Caco-2 (cell line): Measurements from ENCODE around the gene RNF20. TPM values are rescaled to one million over a fixed set of nuclear protein-coding genes. Genes with fewer than 3 reads are reported as not detected.

Experiments
- BruUV-seq: library from RNA; stranded (reverse); fragments of 400-500 nt; replicated peaks from 2 replicates; lab custom pipeline; 2021; lab: Mats Ljungman, UMichigan
- CTCF ChIA-PET: fragments of 300-600 bp; sonication (Branson Sonifier 250); formaldehyde crosslinking; loops from one replicate; lab custom pipeline; 2022; ENCODE audit warnings: antibody characterized with exemption; lab: Charles Lee
- POLR2A ChIA-PET: fragments of 300-600 bp; sonication (Branson Sonifier 250); formaldehyde crosslinking; loops from one replicate; lab custom pipeline; 2022; ENCODE audit warnings: antibody characterized with exemption; lab: Charles Lee
- DNase-seq, 2 experiments: peaks; one replicate each; pipeline versions ENCODE4 v3.0.0 to v3.0.0-alpha.2; 2020 to 2022
- H3K27me3 ChIP-seq: replicated peaks from 2 replicates; pipeline ENCODE4 v1.6.0; 2011; ENCODE audit warnings: low read length; ENCODE audit not compliant: control insufficient read depth, insufficient read depth
- H3K36me3 ChIP-seq: 2 replicates; pipeline ENCODE4 v1.5.1; 2011; ENCODE audit warnings: low read length; ENCODE audit not compliant: control insufficient read depth, insufficient read depth
- H3K4me1 ChIP-seq: fragments of 250-450 bp; sonication (Bioruptor Pico); 2 replicates; pipeline ENCODE4 v1.5.1; 2020; ENCODE audit warnings: mild to moderate bottlenecking
- H3K4me3 ChIP-seq: 2 replicates; pipeline ENCODE4 v1.5.1; 2011; ENCODE audit warnings: low read depth, mild to moderate bottlenecking, control low read depth, low read length
- H3K9me3 ChIP-seq: fragments of 250-450 bp; sonication (Bioruptor Pico); 2 replicates; pipeline ENCODE4 v1.5.1; 2020; ENCODE audit warnings: mild to moderate bottlenecking, moderate library complexity
- H3K27ac Mint-ChIP-seq: one replicate; pipeline ENCODE4 v1.8.0; 2022; ENCODE audit warnings: mixed read lengths; ENCODE audit not compliant: unreplicated experiment
- H3K27me3 Mint-ChIP-seq: one replicate; pipeline ENCODE4 v1.8.0; 2022; ENCODE audit warnings: mixed read lengths; ENCODE audit not compliant: insufficient read depth, unreplicated experiment
- H3K36me3 Mint-ChIP-seq: one replicate; pipeline ENCODE4 v1.8.0; 2022; ENCODE audit warnings: mild to moderate bottlenecking, mixed read lengths; ENCODE audit not compliant: insufficient read depth, unreplicated experiment
- H3K4me1 Mint-ChIP-seq: one replicate; pipeline ENCODE4 v1.8.0; 2022; ENCODE audit warnings: low read depth, mixed read lengths; ENCODE audit not compliant: unreplicated experiment
- H3K4me3 Mint-ChIP-seq: one replicate; pipeline ENCODE4 v1.8.0; 2022; ENCODE audit warnings: mild to moderate bottlenecking, moderate library complexity, mixed read lengths; ENCODE audit not compliant: unreplicated experiment
- H3K9me3 Mint-ChIP-seq: one replicate; pipeline ENCODE4 v1.8.0; 2022; ENCODE audit warnings: mixed read lengths; ENCODE audit not compliant: unreplicated experiment
- intact Hi-C: fragments of 100-400 bp; cut with micrococcal nuclease; formaldehyde crosslinking; loops from one replicate; pipeline ENCODE4 v1.10.0; 2022; ENCODE audit not compliant: unreplicated experiment
- total RNA-seq: library from RNA; stranded (reverse); gene quantifications from 2 replicates; pipeline ENCODE4 v1.2.3, GENCODE V29; 2022
- TF ChIP-seq, protein P1 (sequence below), 2 experiments: fragments of 200-600 bp in 1 of 2; IDR thresholded peaks; 1 replicate in 1 of 2; 2 replicates in 1 of 2; pipeline versions ENCODE4 v1.5.1 to v1.8.0; 2011 to 2022; ENCODE audit warnings: antibody characterized with exemption in 1 of 2, control low read depth in 1 of 2, inconsistent platforms in 1 of 2, low read depth in 1 of 2, low read length in 1 of 2, mild to moderate bottlenecking in 1 of 2, moderate library complexity in 1 of 2; ENCODE audit not compliant: insufficient read depth in 1 of 2, severe bottlenecking in 1 of 2, unreplicated experiment in 1 of 2

The RNF20 gene
- total RNA-seq, 1 experiment from 2014 or later, result 37.4 TPM

DNA sequence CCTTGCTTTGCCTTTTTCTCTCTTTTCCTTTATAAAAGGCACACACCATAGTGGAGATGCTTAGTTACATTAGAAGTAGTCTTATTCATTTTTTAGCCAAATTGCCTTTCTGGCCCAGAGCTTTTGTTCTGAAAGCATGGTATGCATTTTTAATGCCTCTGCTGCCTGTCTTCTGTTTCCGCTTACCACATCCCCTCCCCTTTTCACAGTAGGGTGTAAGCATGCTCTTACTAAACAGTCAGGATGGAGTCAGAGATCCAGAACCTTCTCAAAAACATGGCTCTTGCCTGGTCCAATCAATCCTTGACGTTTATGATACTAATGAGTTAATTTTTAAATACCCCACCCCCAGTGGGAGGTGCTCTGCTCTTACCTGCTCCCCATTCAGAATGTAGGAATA, 38.7 kb downstream of the RNF20 start:
- Mint-ChIP-seq H3K27me3 (no peaks in the 10 kb centered on the region), H3K4me3 (no peak overlapping the region), H3K4me1 (peaks cover 9% of the 10 kb centered on the region), H3K27ac (no peak overlapping the region), H3K36me3 (no peaks in the 10 kb centered on the region), H3K9me3 (no peaks in the 10 kb centered on the region)
- Histone ChIP-seq H3K4me3 (no peak overlapping the region), H3K4me1 (0 out of 2 replicates have a peak, but pooled peaks cover 13% of the 10 kb centered on the region), H3K36me3 (no peaks in the 10 kb centered on the region), H3K27me3 (no peaks in the 10 kb centered on the region), H3K9me3 (no peaks in the 10 kb centered on the region)
- ChIA-PET POLR2A (no interaction called here), CTCF (no interaction called here)
- no TSS peak for BruUV-seq
- TF ChIP-seq, protein P1, sequence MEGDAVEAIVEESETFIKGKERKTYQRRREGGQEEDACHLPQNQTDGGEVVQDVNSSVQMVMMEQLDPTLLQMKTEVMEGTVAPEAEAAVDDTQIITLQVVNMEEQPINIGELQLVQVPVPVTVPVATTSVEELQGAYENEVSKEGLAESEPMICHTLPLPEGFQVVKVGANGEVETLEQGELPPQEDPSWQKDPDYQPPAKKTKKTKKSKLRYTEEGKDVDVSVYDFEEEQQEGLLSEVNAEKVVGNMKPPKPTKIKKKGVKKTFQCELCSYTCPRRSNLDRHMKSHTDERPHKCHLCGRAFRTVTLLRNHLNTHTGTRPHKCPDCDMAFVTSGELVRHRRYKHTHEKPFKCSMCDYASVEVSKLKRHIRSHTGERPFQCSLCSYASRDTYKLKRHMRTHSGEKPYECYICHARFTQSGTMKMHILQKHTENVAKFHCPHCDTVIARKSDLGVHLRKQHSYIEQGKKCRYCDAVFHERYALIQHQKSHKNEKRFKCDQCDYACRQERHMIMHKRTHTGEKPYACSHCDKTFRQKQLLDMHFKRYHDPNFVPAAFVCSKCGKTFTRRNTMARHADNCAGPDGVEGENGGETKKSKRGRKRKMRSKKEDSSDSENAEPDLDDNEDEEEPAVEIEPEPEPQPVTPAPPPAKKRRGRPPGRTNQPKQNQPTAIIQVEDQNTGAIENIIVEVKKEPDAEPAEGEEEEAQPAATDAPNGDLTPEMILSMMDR (IDR thresholded peaks at IDR 0.05; ENCODE audit: insufficient read depth in 1 of 2, low read depth in 1 of 2, low read length in 1 of 2, severe bottlenecking in 1 of 2, unreplicated experiment in 1 of 2), result no peak
- no peak for DNase-seq
- intact Hi-C loops, result no loop called here

DNA sequence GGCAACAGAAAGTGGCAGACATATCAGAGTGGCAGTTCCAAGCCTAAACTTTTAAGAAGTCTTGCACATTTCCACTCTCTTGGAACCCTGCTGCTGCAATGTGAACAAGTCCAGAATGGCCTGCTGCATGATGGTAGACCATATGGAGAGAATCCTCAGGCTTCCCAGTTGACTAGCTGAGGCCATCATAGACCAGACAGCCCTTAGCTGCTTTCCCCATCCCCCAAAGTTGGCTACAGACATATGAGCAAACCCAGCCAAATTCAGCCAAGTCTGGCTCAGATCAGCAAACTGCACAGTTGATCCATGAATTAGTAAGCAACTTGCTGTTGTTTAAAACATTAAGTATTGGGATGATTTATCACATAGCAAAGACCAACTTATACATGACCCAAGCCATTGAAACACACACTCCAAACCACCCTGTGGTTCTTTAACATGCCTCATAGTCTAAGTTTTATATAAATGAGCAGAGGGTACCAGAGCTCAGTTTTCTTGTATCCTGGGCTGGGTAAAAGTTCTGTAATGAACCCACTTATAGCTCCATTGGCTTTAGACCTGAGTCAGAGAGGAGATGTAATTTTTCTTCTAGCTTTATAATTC, 41.2 kb downstream of the RNF20 start:
- Mint-ChIP-seq H3K4me3 (no peak overlapping the region), H3K4me1 (peaks cover 9% of the 10 kb centered on the region), H3K9me3 (no peaks in the 10 kb centered on the region), H3K36me3 (no peaks in the 10 kb centered on the region), H3K27ac (no peak overlapping the region), H3K27me3 (no peaks in the 10 kb centered on the region)
- ChIA-PET POLR2A (no interaction called here), CTCF (interaction anchor here (2.0 kb wide), 1 partner anchor 116 kb away, joined by 4 read pairs; no protein-coding TSS in a partner anchor)
- no peaks in the 10 kb centered on the region for H3K27me3 ChIP-seq
- no peaks in the 10 kb centered on the region for H3K36me3 ChIP-seq
- no peak overlapping the region for H3K4me3 ChIP-seq
- H3K4me1 ChIP-seq, result 0 out of 2 replicates have a peak, but pooled peaks cover 12% of the 10 kb centered on the region
- BruUV-seq, result no TSS peak
- H3K9me3 ChIP-seq, result no peaks in the 10 kb centered on the region
- intact Hi-C loops, result no loop called here
- TF ChIP-seq, protein P1 (IDR thresholded peaks at IDR 0.05; ENCODE audit: insufficient read depth in 1 of 2, low read depth in 1 of 2, low read length in 1 of 2, severe bottlenecking in 1 of 2, unreplicated experiment in 1 of 2), result no peak
- DNase-seq, result no peak

DNA sequence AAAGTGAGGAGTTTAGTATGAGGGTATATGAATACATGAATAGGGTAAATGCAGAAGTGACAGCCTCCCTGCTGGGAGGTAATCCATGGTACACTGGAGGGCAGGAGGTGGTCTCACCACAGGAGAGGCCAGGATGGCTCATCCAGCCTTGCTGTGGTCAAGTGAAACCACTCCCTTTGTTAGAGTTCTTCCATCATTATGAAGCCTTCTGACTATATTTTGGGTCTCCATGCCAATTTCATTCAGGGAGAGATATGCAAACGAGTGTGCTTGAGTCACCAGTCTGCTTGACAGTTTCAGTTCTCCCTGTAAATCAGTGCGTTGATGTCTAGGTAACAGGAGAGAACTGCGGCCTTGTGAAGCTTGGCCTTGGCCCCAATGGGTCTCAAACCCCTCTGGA, 44.7 kb downstream of the RNF20 start:
- CTCF ChIA-PET, result no interaction called here
- Mint-ChIP-seq H3K36me3 (no peaks in the 10 kb centered on the region), H3K4me3 (no peak overlapping the region), H3K4me1 (peaks cover 9% of the 10 kb centered on the region), H3K9me3 (no peaks in the 10 kb centered on the region), H3K27me3 (no peaks in the 10 kb centered on the region), H3K27ac (no peak overlapping the region)
- no peaks in the 10 kb centered on the region for H3K36me3 ChIP-seq
- no peaks in the 10 kb centered on the region for H3K9me3 ChIP-seq
- H3K4me3 ChIP-seq, result no peak overlapping the region
- H3K27me3 ChIP-seq, result no peaks in the 10 kb centered on the region
- POLR2A ChIA-PET, result no interaction called here
- DNase-seq, result no peak
- BruUV-seq, result no TSS peak
- 0 out of 2 replicates have a peak, but pooled peaks cover 8% of the 10 kb centered on the region for H3K4me1 ChIP-seq
- intact Hi-C loops, result no loop called here
- TF ChIP-seq, protein P1 (IDR thresholded peaks at IDR 0.05; ENCODE audit: insufficient read depth in 1 of 2, low read depth in 1 of 2, low read length in 1 of 2, severe bottlenecking in 1 of 2, unreplicated experiment in 1 of 2), result no peak
